Prostate gland (tissue), 2 donors: Measurements from ENCODE around the gene CRADD. TPM values are rescaled to one million over a fixed set of nuclear protein-coding genes. Genes with fewer than 3 reads are reported as not detected.
A peak's percentile ranks its signal among the peaks of the same experiment; 100 is the strongest.

Source experiments
- DNase-seq: peaks from one replicate; pipeline ENCODE4 v3.0.0-alpha.2; 2019; ENCODE audit warnings: low spot score
- H3K27ac ChIP-seq, 2 donors: fragments of 200-600 bp; sonication (generic); 2 replicates each; pipeline ENCODE4 v1.5.1; 2017 to 2019
- H3K27me3 ChIP-seq: fragments of 200-600 bp; sonication (generic); replicated peaks from 2 replicates; pipeline ENCODE4 v1.5.1; 2019; ENCODE audit not compliant: insufficient read depth
- H3K36me3 ChIP-seq, 2 donors: fragments of 200-600 bp; sonication (generic); 1 replicate in 1 of 2; 2 replicates in 1 of 2; pipeline versions ENCODE4 v1.5.1 to v1.8.1; 2017 to 2019
- H3K4me1 ChIP-seq: fragments of 200-600 bp; sonication (generic); replicated peaks from 2 replicates; pipeline ENCODE4 v1.5.1; 2019
- H3K4me3 ChIP-seq, 2 donors: fragments of 200-600 bp; sonication (generic); 2 replicates each; pipeline ENCODE4 v1.5.1; 2017 to 2019
- H3K9me3 ChIP-seq: fragments of 200-600 bp; sonication (generic); 2 replicates; pipeline ENCODE4 v1.5.1; 2017
- POLR2A ChIP-seq: fragments of 450-650 bp; IDR thresholded peaks from one replicate; pipeline ENCODE4 v1.6.1; 2016; ENCODE audit warnings: antibody characterized with exemption, mild to moderate bottlenecking
- POLR2AphosphoS5 ChIP-seq: sonication (generic); formaldehyde crosslinking; IDR thresholded peaks from one replicate; pipeline ENCODE4 v1.6.1; 2017; ENCODE audit warnings: antibody characterized with exemption
- WGBS: methylation state at CpG from one replicate; pipeline ENCODE4 v1.1.5; 2018; 5-methylcytosine and 5-hydroxymethylcytosine counted together
- intact Hi-C: fragments of 100-400 bp; cut with DNase I; formaldehyde crosslinking; loops from one replicate; pipeline ENCODE4 v1.14.2; 2022
- total RNA-seq, 2 donors: library from RNA; depleted of rRNA; stranded (reverse); fragments of >200 nt; gene quantifications; one replicate each; pipeline ENCODE4 v1.1.0, GENCODE V29; 2016
- TF ChIP-seq, protein P1 (sequence below), 4 experiments: fragments of 200-600 bp in 2 of 4; fragments of 450-650 bp in 2 of 4; sonication (generic) in 2 of 4; IDR thresholded peaks; 1 replicate in 3 of 4; 2 replicates in 1 of 4; pipeline ENCODE4 v1.5.1; 2016 to 2019; ENCODE audit warnings: antibody characterized with exemption in 4 of 4, mild to moderate bottlenecking in 2 of 4, moderate library complexity in 2 of 4

The CRADD gene
- total RNA-seq, 2 donors from 2014 or later = 38.9 to 42.4 TPM

DNA sequence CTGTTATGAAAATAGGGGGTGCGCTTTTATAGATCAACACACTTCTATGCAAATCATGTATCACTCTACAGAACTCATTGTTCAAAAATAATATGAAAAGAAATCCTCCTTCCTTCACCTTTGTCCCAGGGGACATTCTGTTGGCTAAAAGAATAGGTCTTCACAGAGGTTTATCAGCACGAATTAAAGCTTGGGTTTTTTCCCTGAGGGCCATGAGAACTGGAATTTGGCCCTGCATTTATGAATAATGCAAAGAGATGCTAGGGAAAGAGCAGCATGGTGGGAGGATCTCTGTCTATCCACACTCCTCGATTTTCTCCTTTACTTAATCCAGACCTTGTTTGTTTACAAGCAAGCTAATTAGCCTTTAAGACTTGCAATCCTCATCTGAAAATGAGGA is 16.2 kb upstream of the CRADD start:
- intact Hi-C loops = no loop called here
- 55% methylated on average over 3 of the region's 3 CpGs for WGBS

DNA sequence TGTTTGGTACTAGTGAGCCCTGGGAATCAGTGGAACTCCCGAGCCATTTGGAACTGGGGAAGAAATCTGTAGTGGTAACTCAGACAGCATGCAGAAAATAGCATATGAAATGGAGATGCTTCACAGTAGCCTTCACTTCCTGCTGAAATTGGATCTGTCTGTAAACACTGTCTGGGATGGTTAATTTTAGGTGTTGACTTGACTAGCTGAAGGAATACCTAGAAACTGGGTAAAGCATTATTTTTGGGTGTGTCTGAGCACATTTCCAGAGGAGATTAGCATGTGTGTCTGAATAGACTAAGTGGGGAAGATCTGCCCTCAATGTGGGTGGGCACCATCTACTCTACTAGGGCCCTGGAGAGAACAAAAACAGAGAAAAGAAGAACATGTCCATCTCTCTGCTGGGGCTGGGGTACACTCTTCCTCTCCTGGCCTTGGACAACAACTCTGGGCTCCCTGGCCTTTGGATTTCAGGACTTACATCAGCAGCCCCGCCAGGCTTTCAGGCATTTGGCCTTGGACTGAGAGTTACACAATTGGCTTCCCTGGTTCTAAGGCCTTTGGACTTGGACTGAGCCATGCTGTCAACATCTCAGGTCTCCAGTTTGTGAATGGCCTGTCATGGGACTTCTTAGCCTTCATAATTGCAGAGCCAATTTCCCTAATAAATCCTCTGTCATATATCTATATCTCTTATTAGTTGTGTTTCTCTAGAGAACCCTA is 14.0 kb upstream of the CRADD start:
- Histone ChIP-seq H3K27me3 (no peaks in the 10 kb centered on the region), H3K9me3 (no peaks in the 10 kb centered on the region), H3K27ac (no peak overlapping the region), H3K36me3 (no peaks in the 10 kb centered on the region), H3K4me1 (no peaks in the 10 kb centered on the region), H3K4me3 (no peak overlapping the region)
- no peak for TF ChIP-seq POLR2A
- no peak for TF ChIP-seq POLR2AphosphoS5
- TF ChIP-seq, protein P1, sequence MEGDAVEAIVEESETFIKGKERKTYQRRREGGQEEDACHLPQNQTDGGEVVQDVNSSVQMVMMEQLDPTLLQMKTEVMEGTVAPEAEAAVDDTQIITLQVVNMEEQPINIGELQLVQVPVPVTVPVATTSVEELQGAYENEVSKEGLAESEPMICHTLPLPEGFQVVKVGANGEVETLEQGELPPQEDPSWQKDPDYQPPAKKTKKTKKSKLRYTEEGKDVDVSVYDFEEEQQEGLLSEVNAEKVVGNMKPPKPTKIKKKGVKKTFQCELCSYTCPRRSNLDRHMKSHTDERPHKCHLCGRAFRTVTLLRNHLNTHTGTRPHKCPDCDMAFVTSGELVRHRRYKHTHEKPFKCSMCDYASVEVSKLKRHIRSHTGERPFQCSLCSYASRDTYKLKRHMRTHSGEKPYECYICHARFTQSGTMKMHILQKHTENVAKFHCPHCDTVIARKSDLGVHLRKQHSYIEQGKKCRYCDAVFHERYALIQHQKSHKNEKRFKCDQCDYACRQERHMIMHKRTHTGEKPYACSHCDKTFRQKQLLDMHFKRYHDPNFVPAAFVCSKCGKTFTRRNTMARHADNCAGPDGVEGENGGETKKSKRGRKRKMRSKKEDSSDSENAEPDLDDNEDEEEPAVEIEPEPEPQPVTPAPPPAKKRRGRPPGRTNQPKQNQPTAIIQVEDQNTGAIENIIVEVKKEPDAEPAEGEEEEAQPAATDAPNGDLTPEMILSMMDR (IDR thresholded peaks at IDR 0.05) = no peak
- no peak for DNase-seq
- intact Hi-C loops = no loop called here
- WGBS = 67% methylated on average over 2 of the region's 2 CpGs

More for the DNA sequence above, 16.2 kb upstream of the CRADD start:
- DNase-seq = no peak
- TF ChIP-seq POLR2AphosphoS5 (no peak), POLR2A (no peak)
- TF ChIP-seq, protein P1 (IDR thresholded peaks at IDR 0.05) = no peak
- H3K4me3 ChIP-seq = no peak overlapping the region
- no peaks in the 10 kb centered on the region for H3K4me1 ChIP-seq
- H3K27me3 ChIP-seq = no peaks in the 10 kb centered on the region
- no peak overlapping the region for H3K27ac ChIP-seq
- no peaks in the 10 kb centered on the region for H3K9me3 ChIP-seq
- no peaks in the 10 kb centered on the region for H3K36me3 ChIP-seq

DNA sequence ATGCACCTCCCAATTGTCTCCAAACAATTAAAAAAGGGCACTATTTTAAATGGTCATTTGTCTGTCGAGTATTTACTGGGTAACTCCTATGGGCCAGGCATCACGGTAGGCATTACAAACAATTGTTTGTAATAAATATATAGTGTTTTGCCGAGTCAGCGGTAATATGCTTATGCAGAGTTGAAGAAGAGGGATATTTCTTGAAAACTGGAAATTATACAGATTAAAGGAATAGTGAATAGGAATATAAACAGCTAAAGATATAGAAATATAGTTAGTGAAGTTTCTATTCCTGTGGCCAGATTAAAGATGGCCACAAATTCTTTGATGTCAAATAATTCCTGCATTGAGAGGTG is 13.5 kb upstream of the CRADD start:
- Histone ChIP-seq H3K27me3 (no peaks in the 10 kb centered on the region), H3K9me3 (no peaks in the 10 kb centered on the region), H3K36me3 (no peaks in the 10 kb centered on the region), H3K4me3 (no peak overlapping the region), H3K27ac (no peak overlapping the region), H3K4me1 (no peaks in the 10 kb centered on the region)
- DNase-seq = no peak
- TF ChIP-seq, protein P1 (IDR thresholded peaks at IDR 0.05) = no peak
- TF ChIP-seq POLR2AphosphoS5 (no peak), POLR2A (no peak)
- 93% methylated on average over 4 of the region's 4 CpGs for WGBS
- intact Hi-C loops = no loop called here

DNA sequence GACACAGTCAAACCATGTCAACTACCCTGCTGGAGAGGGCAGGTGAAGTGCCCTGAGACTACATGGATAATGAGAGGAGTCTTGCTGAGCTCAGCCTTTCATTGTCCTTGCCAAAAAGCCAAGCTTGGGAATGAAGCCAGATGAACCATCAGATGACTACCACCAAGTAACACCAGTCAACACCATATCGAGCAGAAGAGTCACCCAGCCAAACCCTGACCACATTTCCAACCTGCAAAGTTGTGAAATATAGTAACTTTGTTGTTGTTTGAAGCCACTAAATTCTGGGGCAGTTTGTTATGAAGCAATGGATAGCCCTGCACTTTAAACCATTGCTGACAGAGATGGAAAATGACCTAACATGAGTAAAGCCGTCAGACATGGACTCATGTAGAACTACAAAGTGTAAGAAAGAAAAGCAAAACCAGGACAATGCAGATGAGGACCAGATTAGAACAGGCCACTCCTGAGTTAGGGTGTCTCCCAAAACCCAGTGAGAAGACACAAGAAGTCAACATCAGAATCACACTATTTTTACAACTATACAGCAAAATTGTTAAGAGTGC is 12.5 kb upstream of the CRADD start:
- Histone ChIP-seq H3K27me3 (no peaks in the 10 kb centered on the region), H3K36me3 (no peaks in the 10 kb centered on the region), H3K4me1 (no peaks in the 10 kb centered on the region), H3K9me3 (no peaks in the 10 kb centered on the region), H3K27ac (no peak overlapping the region), H3K4me3 (no peak overlapping the region)
- intact Hi-C loops = no loop called here
- DNase-seq = no peak
- TF ChIP-seq, protein P1 (IDR thresholded peaks at IDR 0.05) = no peak
- no peak for TF ChIP-seq POLR2A
- no peak for TF ChIP-seq POLR2AphosphoS5
- 84% methylated on average over 2 of the region's 2 CpGs for WGBS

DNA sequence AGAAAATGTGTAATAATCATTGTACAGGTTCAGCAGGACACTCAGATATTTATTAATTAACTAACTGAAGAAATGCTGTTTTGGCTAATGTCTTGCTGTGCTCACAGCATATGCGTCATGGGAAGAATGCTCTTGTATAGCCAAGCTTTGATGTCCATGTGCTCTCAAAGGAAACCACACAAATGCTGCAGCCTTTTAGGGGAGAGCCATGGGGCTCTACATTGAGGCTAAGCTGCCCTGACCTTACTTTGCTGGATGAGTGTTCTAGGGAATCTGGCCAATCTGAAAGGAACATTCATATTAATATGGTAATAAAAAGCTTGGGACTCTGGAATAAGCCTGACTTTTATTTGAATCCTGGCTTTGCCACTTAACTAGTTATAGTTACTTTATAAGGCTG is 9.5 kb upstream of the CRADD start:
- H3K36me3 ChIP-seq = no peaks in the 10 kb centered on the region
- no peaks in the 10 kb centered on the region for H3K27me3 ChIP-seq
- DNase-seq = no peak
- no peaks in the 10 kb centered on the region for H3K9me3 ChIP-seq
- WGBS = 62% methylated on average over 1 of the region's 1 CpG
- H3K4me1 ChIP-seq = no peaks in the 10 kb centered on the region
- no peak overlapping the region for H3K4me3 ChIP-seq
- TF ChIP-seq POLR2A (no peak), POLR2AphosphoS5 (peak; percentile 80)
- TF ChIP-seq, protein P1 (IDR thresholded peaks at IDR 0.05) = no peak
- peak overlapping the region; percentile 40 for H3K27ac ChIP-seq
- intact Hi-C loops = no loop called here
